Lung microvascular endothelial cell (primary cell): Measurements from ENCODE around the gene SDK1. TPM values are rescaled to one million over a fixed set of nuclear protein-coding genes. Genes with fewer than 3 reads are reported as not detected.
"Not testable (repeated sequence)": the region's sequence is repeated elsewhere in the genome, so short reads cannot be mapped to it uniquely, and the experiment has no call there.

Source experiments
- DNase-seq, 2 donors: peaks; one replicate each; pipeline versions ENCODE4 v3.0.0 to v3.0.0-alpha.2; 2010; ENCODE audit warnings: low read depth in 2 of 2
- total RNA-seq: library from RNA; depleted of rRNA; stranded (reverse); fragments of >200 nt; gene quantifications from 2 replicates; pipeline ENCODE4 v1.2.1, GENCODE V29; 2014

Gene SDK1
- total RNA-seq, 1 donor from 2014 or later = 0.79 TPM

DNA sequence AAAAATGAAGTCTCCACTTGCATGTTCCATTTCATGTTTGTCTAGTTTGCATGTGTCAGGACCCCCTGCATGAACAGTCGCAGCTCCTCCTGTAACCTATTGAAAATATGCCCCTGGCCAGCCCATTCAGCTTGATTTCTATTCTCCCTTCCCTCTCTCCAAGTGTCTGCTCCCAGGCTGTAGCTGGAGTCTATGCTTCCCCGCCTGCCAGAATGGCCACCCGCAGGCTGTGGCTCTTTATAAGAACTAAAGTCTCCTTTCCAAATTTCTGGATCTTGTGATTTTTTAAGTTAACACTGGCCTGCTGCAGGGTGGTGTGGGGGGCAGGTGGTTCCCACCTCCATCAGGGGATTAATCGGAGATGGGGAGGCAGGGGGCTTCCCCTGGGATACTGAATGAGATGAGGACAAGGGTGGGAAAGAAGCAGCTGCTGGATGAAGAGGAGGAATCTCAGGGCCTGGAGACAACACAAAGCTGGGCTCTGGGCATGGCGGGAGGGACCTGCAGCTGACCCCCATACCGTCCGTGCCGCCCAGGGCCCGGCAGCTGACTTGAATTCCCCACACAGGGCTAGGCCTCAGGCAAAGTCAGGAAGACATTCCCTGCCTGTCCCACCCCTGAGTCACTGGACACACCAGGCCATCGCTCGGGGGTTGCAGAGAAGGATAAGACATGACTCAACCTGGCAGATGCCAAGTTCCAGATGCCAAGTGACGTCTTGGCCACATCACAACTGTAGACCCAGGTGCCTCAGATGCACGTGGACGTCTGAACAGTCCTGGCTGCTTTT lies 981.6 kb downstream of the SDK1 start:
- no peak for DNase-seq

DNA sequence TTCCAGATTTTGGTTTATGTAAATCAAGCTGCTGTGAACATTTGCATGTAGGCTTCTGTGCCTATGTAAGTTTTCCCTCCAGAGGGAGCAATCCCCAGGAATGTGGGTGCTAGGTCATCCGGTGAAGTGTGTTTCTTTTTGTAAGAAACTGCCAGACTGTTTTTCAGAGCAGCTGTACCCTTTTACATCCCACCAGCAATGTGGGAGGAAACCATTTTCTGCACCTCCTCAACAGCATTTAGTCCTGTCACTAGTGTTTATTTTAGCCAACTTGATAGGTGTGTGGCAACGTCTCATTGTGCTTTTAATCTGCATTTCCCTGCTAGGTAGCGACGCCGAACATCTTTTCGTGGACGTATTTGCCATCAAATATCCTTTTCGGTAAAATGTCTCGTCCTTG lies 985.3 kb downstream of the SDK1 start:
- DNase-seq = no peak

- DNase-seq = no peak
Observed at GRCh38 chr7:4288791-4289394, 987.8 kb downstream of the SDK1 start.

- no peak for DNase-seq
Observed at GRCh38 chr7:4297165-4297917, 996.3 kb downstream of the SDK1 start.

- no peak for DNase-seq
Observed at GRCh38 chr7:4297918-4298219, 996.8 kb downstream of the SDK1 start.

DNA sequence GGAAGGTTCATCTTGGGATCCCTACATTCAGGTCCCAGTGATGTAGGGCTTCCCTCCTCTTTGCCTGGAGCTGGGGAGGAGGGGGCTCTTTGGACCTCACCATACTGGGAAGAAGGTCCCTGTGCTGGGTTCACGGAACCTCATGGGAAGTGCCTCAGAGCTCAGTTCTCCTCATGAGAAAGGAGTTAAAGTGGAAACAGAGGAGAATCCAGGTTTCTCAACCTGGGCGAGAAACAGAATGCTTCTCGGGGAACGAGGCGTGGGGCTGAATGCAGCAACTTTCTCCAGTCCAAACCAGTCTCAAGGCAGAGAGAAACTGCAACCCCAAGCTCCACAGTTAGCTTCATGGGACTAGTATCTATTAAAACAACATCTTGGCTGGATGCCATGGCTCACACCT lies 998.4 kb downstream of the SDK1 start:
- DNase-seq = no peak

DNA sequence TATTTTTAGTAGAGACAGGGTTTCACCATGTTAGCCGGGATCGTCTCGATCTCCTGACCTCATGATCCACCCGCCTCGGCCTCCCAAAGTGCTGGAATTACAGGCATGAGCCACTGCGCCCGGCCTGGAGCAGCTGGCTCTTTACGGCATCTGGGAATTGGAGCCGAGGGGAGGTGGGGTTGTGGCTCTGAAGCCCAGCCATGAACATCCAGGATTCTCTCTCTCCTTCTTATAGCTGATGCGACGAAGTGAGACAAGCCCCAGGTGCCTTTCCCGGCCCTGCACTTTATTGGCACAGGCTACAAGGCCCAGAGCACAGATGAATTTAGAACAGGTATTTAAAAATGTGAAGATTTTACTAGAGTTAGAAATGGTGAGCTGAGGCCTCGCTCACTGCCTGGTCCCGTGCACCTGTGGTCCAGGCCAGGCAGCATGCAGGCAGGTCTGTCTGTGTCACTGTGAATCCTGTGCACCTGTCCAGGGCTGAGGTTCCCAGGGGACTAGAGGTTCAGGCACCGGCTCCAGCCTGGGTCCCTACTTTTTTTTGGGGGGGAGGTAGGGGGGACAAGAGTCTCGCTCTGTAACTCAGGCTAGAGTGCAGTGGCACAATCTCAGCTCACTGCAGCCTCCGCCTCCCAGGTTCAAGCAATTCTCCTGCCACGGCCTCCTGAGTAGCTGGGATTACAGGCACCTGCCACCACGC lies 1001.3 kb downstream of the SDK1 start:
- DNase-seq = no peak

DNA sequence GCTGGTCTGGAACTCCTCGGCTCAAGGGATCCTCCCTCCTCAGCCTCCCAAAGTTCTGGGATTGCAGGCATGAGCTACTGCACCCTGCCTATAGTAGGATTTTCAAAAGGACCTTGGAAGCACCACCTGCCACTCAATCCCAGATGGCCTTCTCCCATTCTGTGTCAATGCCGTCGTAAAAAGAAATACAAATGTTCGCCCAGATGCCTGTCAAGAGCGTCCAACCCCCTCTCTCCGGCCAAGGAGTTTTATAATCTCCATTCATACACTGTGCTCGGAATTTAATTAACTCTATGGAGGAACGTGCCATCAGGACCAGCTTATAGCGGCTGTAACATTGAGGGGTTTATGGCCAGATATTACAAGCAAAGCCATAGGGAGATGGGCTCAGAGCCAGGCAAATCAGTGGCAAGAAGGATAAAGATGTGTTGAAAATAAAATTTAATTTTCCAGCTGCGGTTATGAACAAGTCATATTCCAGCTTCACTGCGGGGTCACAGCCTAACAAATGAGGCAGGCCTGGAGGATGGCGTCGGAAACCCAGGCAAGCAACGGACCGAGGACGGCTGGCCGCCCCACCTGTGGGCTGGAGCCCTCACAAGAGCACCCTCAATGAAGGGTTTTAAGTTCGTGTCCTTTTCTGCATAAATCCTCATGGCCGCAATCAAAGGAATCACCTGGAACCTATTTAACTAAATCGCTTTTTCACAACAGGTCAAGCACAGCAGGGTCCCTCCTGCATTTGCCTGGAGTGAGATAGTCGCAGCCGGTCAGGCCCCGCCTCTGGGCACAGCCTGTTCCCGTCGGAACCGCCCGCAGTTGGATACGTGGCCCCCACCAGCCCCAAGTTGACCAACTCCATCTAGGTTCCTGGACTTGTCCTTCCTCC lies 1006.5 kb downstream of the SDK1 start:
- no peak for DNase-seq

GRCh38 chr7:4308205-4308590 lies 1007.1 kb downstream of the SDK1 start:
- DNase-seq = no peak

DNA sequence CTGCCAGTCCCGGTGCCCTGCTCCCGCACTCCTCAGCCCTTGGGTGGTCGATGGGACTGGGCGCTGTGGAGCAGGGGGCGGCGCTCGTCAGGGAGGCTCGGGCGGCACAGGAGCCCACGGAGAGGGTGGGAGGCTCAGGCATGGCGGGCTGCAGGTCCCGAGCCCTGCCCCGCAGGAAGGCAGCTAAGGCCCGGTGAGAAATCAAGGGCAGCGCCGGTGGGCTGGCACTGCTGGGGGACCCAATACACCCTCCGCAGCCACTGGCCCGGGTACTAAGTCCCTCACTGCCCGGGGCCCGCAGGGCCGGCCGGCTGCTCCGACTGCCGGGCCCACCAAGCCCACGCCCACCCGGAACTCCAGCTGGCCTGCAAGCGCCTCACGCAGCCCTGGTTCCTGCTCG lies 1012.9 kb downstream of the SDK1 start:
- DNase-seq = not testable (repeated sequence)

- DNase-seq = not testable (repeated sequence)
Observed at GRCh38 chr7:4314316-4314715, 1013.3 kb downstream of the SDK1 start.
